Upper lobe of right lung (tissue), 1 donor: Measurements from ENCODE around the gene HSPA2. TPM values are rescaled to one million over a fixed set of nuclear protein-coding genes. Genes with fewer than 3 reads are reported as not detected.
A peak's percentile ranks its signal among the peaks of the same experiment; 100 is the strongest.

Source experiments
- ATAC-seq: fragments of 200-7000 bp; cut with Tn5 transposase; one replicate; pipeline ENCODE4 v1.9.1; 2020; ENCODE audit warnings: mild to moderate bottlenecking, moderate library complexity
- DNase-seq: peaks from one replicate; pipeline ENCODE4 v3.0.0-alpha.2; 2020
- H3K27ac ChIP-seq: fragments of 200-600 bp; one replicate; pipeline ENCODE4 v1.8.0; 2022
- H3K27me3 ChIP-seq: fragments of 200-600 bp; one replicate; pipeline ENCODE4 v1.8.0; 2022; ENCODE audit warnings: mild to moderate bottlenecking
- H3K36me3 ChIP-seq: fragments of 200-600 bp; one replicate; pipeline ENCODE4 v1.8.0; 2022
- H3K4me1 ChIP-seq: fragments of 200-600 bp; one replicate; pipeline ENCODE4 v1.8.0; 2022
- H3K4me3 ChIP-seq: fragments of 200-600 bp; one replicate; pipeline ENCODE4 v1.8.0; 2022; ENCODE audit warnings: mild to moderate bottlenecking
- H3K9me3 ChIP-seq: fragments of 200-600 bp; one replicate; pipeline ENCODE4 v1.8.0; 2022
- intact Hi-C: fragments of 100-400 bp; cut with DNase I; formaldehyde crosslinking; loops from one replicate; pipeline ENCODE4 v1.11.0; 2022
- long read RNA-seq: library from polyadenylated mRNA; unstranded; transcript quantifications from one replicate; pipeline ENCODE4 v2.0.0, GENCODE V29; 2021
- total RNA-seq: library from RNA; stranded (reverse); fragmentation: NEBNext Ultra II Directional; extraction: Animal tissue kit (Norgen Biotek cat#: 25700); gene quantifications from one replicate; pipeline ENCODE4 v1.2.1, GENCODE V29; 2021
- TF ChIP-seq, protein P1 (sequence below): fragments of 200-600 bp; IDR thresholded peaks from one replicate; pipeline ENCODE4 v1.8.0; 2022; ENCODE audit warnings: antibody characterized with exemption
- donor health status: DM: no; HTN: yes; CAD: no; lungs with severe emphysema.

Gene HSPA2
- 13.5 TPM for total RNA-seq
- long read RNA-seq, transcript HSPA2-201 (1 exons, 2,767 nt) = major isoform, 84 of 84 reads
- long read RNA-seq, partial matches to known transcripts = 0 of 84 reads
- long read RNA-seq, other reads (novel, unspliced or antisense) = 0 of 84 reads

DNA sequence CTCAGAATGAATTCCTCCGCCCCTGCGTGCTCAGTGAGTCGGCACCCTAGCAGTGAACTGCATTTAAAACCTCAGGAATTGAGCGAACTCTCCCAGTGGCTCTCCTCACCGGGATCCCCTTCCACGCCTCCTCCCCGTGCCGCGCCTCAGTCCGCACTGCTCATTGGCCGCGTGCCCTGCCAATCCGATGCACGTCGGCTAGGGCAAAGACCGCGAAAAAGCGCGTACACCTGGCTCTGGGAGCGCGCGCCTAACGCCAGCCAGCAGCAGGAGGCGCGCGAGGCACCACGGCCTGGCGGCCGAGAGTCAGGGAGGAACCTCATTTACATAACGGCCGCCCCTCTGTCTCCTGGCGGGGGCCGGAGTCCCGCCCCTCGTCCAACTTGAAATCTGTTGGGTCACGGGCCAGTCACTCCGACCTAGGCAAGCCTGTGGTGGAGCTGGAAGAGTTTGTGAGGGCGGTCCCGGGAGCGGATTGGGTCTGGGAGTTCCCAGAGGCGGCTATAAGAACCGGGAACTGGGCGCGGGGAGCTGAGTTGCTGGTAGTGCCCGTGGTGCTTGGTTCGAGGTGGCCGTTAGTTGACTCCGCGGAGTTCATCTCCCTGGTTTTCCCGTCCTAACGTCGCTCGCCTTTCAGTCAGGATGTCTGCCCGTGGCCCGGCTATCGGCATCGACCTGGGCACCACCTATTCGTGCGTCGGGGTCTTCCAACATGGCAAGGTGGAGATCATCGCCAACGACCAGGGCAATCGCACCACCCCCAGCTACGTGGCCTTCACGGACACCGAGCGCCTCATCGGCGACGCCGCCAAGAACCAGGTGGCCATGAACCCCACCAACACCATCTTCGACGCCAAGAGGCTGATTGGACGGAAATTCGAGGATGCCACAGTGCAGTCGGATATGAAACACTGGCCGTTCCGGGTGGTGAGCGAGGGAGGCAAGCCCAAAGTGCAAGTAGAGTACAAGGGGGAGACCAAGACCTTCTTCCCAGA lies at the start of gene HSPA2:
Gene HSPA2 (plus strand): TSS at position 534 of the 995 bp plus-strand sequence. CDS start 109 bp downstream, at position 643.
- Histone ChIP-seq H3K4me1 (peaks cover 6% of the 10 kb centered on the region), H3K4me3 (peak within 1 kb of the TSS; percentile 79), H3K36me3 (no peaks in the 10 kb centered on the region), H3K27ac (peak within 1 kb of the TSS; percentile 90), H3K9me3 (no peaks in the 10 kb centered on the region), H3K27me3 (no peaks in the 10 kb centered on the region)
- TF ChIP-seq, protein P1, sequence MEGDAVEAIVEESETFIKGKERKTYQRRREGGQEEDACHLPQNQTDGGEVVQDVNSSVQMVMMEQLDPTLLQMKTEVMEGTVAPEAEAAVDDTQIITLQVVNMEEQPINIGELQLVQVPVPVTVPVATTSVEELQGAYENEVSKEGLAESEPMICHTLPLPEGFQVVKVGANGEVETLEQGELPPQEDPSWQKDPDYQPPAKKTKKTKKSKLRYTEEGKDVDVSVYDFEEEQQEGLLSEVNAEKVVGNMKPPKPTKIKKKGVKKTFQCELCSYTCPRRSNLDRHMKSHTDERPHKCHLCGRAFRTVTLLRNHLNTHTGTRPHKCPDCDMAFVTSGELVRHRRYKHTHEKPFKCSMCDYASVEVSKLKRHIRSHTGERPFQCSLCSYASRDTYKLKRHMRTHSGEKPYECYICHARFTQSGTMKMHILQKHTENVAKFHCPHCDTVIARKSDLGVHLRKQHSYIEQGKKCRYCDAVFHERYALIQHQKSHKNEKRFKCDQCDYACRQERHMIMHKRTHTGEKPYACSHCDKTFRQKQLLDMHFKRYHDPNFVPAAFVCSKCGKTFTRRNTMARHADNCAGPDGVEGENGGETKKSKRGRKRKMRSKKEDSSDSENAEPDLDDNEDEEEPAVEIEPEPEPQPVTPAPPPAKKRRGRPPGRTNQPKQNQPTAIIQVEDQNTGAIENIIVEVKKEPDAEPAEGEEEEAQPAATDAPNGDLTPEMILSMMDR = peak; percentile 76
- DNase-seq (peak; percentile 100), ATAC-seq (peak; percentile 98)
- intact Hi-C loops = no loop called here

DNA sequence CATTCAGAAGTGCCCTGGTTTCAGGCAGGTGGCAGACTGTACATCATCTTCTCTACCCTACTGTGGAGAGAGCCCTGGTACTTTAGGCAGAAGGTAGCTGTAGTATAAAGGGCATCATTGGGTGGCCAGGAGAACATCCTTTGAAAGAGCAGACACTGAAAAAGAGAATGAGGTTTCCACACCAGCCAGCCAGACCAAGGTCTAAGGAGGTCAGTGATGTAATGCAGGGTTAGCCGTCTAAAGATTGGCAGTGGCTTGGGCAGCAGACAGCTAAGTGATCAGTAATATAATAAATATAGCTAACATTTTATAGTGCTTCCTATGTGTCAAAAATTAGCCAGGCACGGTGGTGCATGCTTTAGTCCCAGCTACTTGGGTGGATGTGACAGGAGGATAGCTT lies 48.9 kb upstream of the HSPA2 start:
- TF ChIP-seq, protein P1 = no peak
- intact Hi-C loops = no loop called here
- H3K27ac ChIP-seq = no peak overlapping the region
- no peaks in the 10 kb centered on the region for H3K9me3 ChIP-seq
- peaks cover 31% of the 10 kb centered on the region for H3K36me3 ChIP-seq
- no peak overlapping the region for H3K4me3 ChIP-seq
- DNase-seq (no peak), ATAC-seq (no peak)
- H3K4me1 ChIP-seq = no peaks in the 10 kb centered on the region
- H3K27me3 ChIP-seq = no peaks in the 10 kb centered on the region

DNA sequence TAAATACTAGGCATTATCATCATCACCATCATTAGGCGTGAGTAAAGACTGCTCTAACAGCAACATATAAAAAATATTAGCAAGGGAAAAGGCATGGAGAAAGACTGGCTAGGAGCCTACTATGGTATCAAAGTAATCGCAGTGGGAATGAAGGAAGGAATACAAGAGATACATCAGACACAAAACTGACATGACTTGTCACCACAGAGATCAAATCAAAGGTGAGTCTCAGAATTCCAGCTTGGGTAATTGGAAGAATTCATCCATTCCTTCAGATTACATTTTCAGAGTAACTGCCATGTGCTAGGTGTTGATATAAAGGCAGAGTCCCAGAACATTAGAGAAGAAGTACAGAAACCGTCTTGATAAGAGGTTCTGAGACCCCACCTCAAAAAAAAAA lies 47.1 kb upstream of the HSPA2 start:
- intact Hi-C loops = no loop called here
- Histone ChIP-seq H3K4me1 (no peaks in the 10 kb centered on the region), H3K36me3 (peaks cover 18% of the 10 kb centered on the region), H3K27ac (no peak overlapping the region), H3K9me3 (no peaks in the 10 kb centered on the region), H3K4me3 (no peak overlapping the region), H3K27me3 (no peaks in the 10 kb centered on the region)
- DNase-seq (no peak), ATAC-seq (no peak)
- TF ChIP-seq, protein P1 = no peak

DNA sequence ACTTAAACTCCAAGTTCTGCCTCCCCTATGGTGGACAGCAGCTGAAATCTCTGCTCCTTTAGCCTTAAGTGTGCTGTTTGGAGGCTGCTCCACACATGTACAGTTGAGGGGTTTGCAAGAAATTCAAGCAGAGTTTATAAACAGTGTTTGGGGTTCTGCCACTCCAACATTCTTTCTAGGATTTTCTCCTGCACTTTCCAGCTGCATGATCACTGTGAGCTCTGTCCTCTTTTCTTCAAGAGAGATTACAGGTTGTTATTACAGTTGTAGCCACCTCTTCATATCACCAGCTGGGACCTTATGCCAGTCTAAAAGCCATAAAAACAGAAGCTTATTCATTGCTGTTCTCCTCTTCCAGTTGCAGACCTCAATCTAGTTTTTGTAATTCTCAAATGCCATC lies 45.3 kb upstream of the HSPA2 start:
- Histone ChIP-seq H3K4me1 (peaks cover 6% of the 10 kb centered on the region), H3K4me3 (no peak overlapping the region), H3K27me3 (no peaks in the 10 kb centered on the region), H3K27ac (no peak overlapping the region), H3K9me3 (no peaks in the 10 kb centered on the region), H3K36me3 (peaks cover 12% of the 10 kb centered on the region)
- no peak for ATAC-seq
- intact Hi-C loops = no loop called here
- no peak for DNase-seq
- TF ChIP-seq, protein P1 = no peak

DNA sequence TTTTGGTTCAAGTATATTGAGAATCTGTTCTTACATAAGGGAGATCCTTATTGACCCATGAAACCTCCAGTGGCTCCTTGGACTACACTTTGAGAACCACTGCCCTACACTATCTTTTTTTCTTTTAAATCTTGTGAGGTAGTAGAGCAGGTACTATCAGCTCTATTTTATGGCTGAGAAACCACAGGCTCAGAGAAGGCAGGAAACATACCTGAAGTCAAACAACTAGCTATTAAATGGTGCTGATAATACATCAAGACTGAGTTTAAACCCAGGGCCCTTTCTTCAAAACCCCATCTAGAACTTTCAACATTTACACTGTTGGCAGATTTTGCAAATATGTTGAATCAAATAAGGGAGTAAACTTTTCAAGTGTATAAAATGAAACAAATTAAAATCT lies 43.8 kb upstream of the HSPA2 start:
- Histone ChIP-seq H3K9me3 (no peaks in the 10 kb centered on the region), H3K27me3 (no peaks in the 10 kb centered on the region), H3K4me1 (peaks cover 18% of the 10 kb centered on the region), H3K27ac (no peak overlapping the region), H3K4me3 (no peak overlapping the region), H3K36me3 (peaks cover 12% of the 10 kb centered on the region)
- intact Hi-C loops = no loop called here
- TF ChIP-seq, protein P1 = no peak
- DNase-seq = no peak
- ATAC-seq = no peak
